Endothelial cell of umbilical vein (primary cell): Measurements from ENCODE around the gene SDHC. TPM values are rescaled to one million over a fixed set of nuclear protein-coding genes. Genes with fewer than 3 reads are reported as not detected.

Experiments used
- BruUV-seq: library from RNA; stranded (reverse); fragments of 400-500 nt; replicated peaks from 2 replicates; lab custom pipeline; 2021; lab: Mats Ljungman, UMichigan
- CTCF ChIA-PET: fragments of 300-600, 350-600 bp; sonication (Branson Sonifier 250); formaldehyde crosslinking; loops from one replicate; lab custom pipeline; 2021; ENCODE audit warnings: antibody characterized with exemption, inconsistent platforms; lab: Charles Lee
- POLR2A ChIA-PET: fragments of 300-600, 350-600 bp; sonication (Branson Sonifier 250); formaldehyde crosslinking; loops from one replicate; lab custom pipeline; 2021; ENCODE audit warnings: antibody characterized with exemption, inconsistent platforms; lab: Charles Lee
- DNase-seq: peaks from one replicate; pipeline ENCODE4 v3.0.0-alpha.2; 2011; ENCODE audit warnings: low read depth, low spot score
- FAIRE-seq: peaks from 2 replicates; lab custom pipeline; 2011; peaks lifted over from hg19 to GRCh38; lab: Jason Lieb, UNC
- H2AFZ ChIP-seq: 2 replicates; pipeline ENCODE4 v1.6.0; 2012; ENCODE audit warnings: low read depth, low read length, control low read depth, inconsistent platforms
- H3K27ac ChIP-seq: 2 replicates; pipeline ENCODE4 v1.5.1; 2011; ENCODE audit warnings: low read depth, mild to moderate bottlenecking, control low read depth, low read length, moderate library complexity; ENCODE audit not compliant: insufficient read depth
- H3K27me3 ChIP-seq, 2 experiments: 2 replicates each; pipeline versions ENCODE4 v1.6.0 to v1.6.1; 2011; ENCODE audit warnings: low read length in 2 of 2, mixed read lengths in 1 of 2; ENCODE audit not compliant: control insufficient read depth in 2 of 2, insufficient read depth in 2 of 2
- H3K36me3 ChIP-seq, 2 experiments: 2 replicates in 1 of 2; 3 replicates in 1 of 2; pipeline ENCODE4 v1.5.1; 2011; ENCODE audit warnings: low read length in 2 of 2, mild to moderate bottlenecking in 1 of 2, moderate library complexity in 1 of 2; ENCODE audit not compliant: control insufficient read depth in 2 of 2, insufficient read depth in 2 of 2; ENCODE audit errors: extremely low read depth in 1 of 2
- H3K4me1 ChIP-seq: 3 replicates; pipeline ENCODE4 v1.5.1; 2011; ENCODE audit warnings: mild to moderate bottlenecking, low read length; ENCODE audit not compliant: control insufficient read depth, insufficient read depth; ENCODE audit errors: extremely low read depth
- H3K4me2 ChIP-seq: 2 replicates; pipeline ENCODE4 v1.6.1; 2011; ENCODE audit warnings: low read length, control low read depth, mixed read lengths; ENCODE audit not compliant: insufficient read depth
- H3K4me3 ChIP-seq, 3 experiments: fragments of 200-600 bp in 1 of 3; sonication (generic), shearing (Covaris generic) in 1 of 3; replicated peaks in 1 of 3; 2 replicates each; pipeline ENCODE4 v1.5.1; 2011 to 2016; ENCODE audit warnings: control low read depth in 3 of 3, low read length in 3 of 3, mild to moderate bottlenecking in 2 of 3, inconsistent platforms in 1 of 3, low read depth in 1 of 3, moderate library complexity in 1 of 3; ENCODE audit not compliant: insufficient read depth in 1 of 3
- H3K79me2 ChIP-seq: 2 replicates; pipeline ENCODE4 v1.6.0; 2012; ENCODE audit warnings: low read length, inconsistent platforms; ENCODE audit not compliant: control insufficient read depth, insufficient read depth
- H3K9ac ChIP-seq: replicated peaks from 2 replicates; pipeline ENCODE3; 2011; ENCODE audit warnings: low read length, control low read depth; ENCODE audit not compliant: insufficient read depth; ENCODE audit errors: extremely low read depth
- H3K9me1 ChIP-seq: replicated peaks from 3 replicates; pipeline ENCODE4 v1.6.0; 2011; ENCODE audit warnings: mild to moderate bottlenecking, low read length; ENCODE audit not compliant: control insufficient read depth, insufficient read depth; ENCODE audit errors: extremely low read depth
- H3K9me3 ChIP-seq: replicated peaks from 2 replicates; pipeline ENCODE4 v1.5.1; 2012; ENCODE audit warnings: low read length, inconsistent platforms; ENCODE audit not compliant: control insufficient read depth, insufficient read depth
- H4K20me1 ChIP-seq: replicated peaks from 2 replicates; pipeline ENCODE3; 2011; ENCODE audit warnings: mild to moderate bottlenecking, low read length; ENCODE audit not compliant: control insufficient read depth, insufficient read depth; ENCODE audit errors: extremely low read depth
- EZH2 ChIP-seq: IDR thresholded peaks from 2 replicates; pipeline ENCODE4 v1.6.1; 2012; ENCODE audit warnings: borderline replicate concordance, low read depth, mild to moderate bottlenecking, moderate library complexity, low read length, inconsistent platforms; ENCODE audit not compliant: severe bottlenecking
- FOS ChIP-seq: IDR thresholded peaks from 2 replicates; pipeline ENCODE4 v1.6.1; 2011; ENCODE audit warnings: mild to moderate bottlenecking, low read length, moderate library complexity, borderline replicate concordance; ENCODE audit not compliant: insufficient read depth
- GATA2 ChIP-seq: IDR thresholded peaks from 2 replicates; pipeline ENCODE4 v1.7.0; 2011; ENCODE audit warnings: low read depth, mild to moderate bottlenecking, moderate library complexity, mixed read lengths, low read length; ENCODE audit not compliant: insufficient read length, insufficient read depth
- JUN ChIP-seq: IDR thresholded peaks from 2 replicates; pipeline ENCODE4 v1.6.1; 2011; ENCODE audit warnings: borderline replicate concordance, low read depth; ENCODE audit not compliant: insufficient read length, insufficient read depth
- MYC ChIP-seq: IDR thresholded peaks from one replicate; pipeline ENCODE4 v1.6.1; 2011; ENCODE audit warnings: mild to moderate bottlenecking, low read depth, low read length
- POLR2A ChIP-seq: IDR thresholded peaks from 2 replicates; pipeline ENCODE4 v1.6.1; 2012; ENCODE audit warnings: low read depth, mild to moderate bottlenecking, control low read depth, low read length
- POLR2AphosphoS5 ChIP-seq: IDR thresholded peaks from 2 replicates; pipeline ENCODE4 v1.6.1; 2012; ENCODE audit warnings: low read depth, mild to moderate bottlenecking, control low read depth, low read length, moderate library complexity; ENCODE audit not compliant: insufficient read depth
- dilution Hi-C: fragments of 300-500 bp; cut with MboI; formaldehyde crosslinking; loops from one replicate; pipeline ENCODE4 v1.15.0; 2019; ENCODE audit warnings: low sequenced_read_pairs; ENCODE audit not compliant: extremely low pct_ligation_motif_present
- intact Hi-C: fragments of 100-400 bp; cut with micrococcal nuclease; formaldehyde crosslinking; loops from one replicate; pipeline ENCODE4 v1.10.0; 2022
- polyA plus RNA-seq, 4 experiments: library from polyadenylated mRNA; depleted of rRNA in 3 of 4; stranded (reverse) in 3 of 4; unstranded in 1 of 4; fragments of >200 nt; gene quantifications; 2 replicates each; pipeline versions ENCODE4 v1.2.1 to v1.2.3, GENCODE V29; 2011 to 2012; ENCODE audit warnings: missing spikeins in 1 of 4
- total RNA-seq: library from RNA; stranded (reverse); gene quantifications from 2 replicates; pipeline ENCODE4 v1.2.3, GENCODE V29; 2021
- TF ChIP-seq, protein P1 (sequence below): IDR thresholded peaks from 2 replicates; pipeline ENCODE4 v1.6.1; 2011; ENCODE audit not compliant: insufficient read depth, insufficient read length
- TF ChIP-seq, protein P2 (sequence below), 2 donors: IDR thresholded peaks; 1 replicate in 1 of 2; 2 replicates in 1 of 2; pipeline ENCODE4 v1.5.1; 2011; ENCODE audit warnings: low read length in 2 of 2, mild to moderate bottlenecking in 2 of 2, moderate library complexity in 2 of 2, control low read depth in 1 of 2, inconsistent platforms in 1 of 2, low read depth in 1 of 2; ENCODE audit not compliant: insufficient read depth in 1 of 2; ENCODE audit errors: extremely low read depth in 1 of 2

Gene SDHC
- total and polyA plus RNA-seq, 2 donors (not counting 3 experiments of a cell fraction or from before 2014, with no cell fraction given) = 148 to 279 TPM

DNA sequence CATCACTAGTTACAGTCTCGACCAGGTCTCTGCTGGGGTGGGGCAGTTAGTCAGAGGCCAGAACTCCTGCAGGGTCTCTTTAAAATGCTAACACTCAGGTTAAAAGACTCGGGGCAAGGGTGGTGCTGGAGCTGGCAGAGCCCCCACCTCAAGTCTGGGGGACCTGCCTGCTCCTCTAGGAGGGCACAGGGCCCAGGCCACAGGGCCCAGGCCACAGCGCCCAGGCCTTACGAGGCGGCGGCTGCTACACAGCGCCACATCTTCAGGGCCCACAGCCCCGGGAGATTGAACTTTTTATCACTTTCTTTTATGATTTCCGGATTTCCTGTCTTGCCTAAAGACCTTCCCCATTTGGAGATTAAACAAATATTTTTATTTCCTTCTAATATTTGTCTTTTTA, 14.8 kb upstream of the SDHC start:
- no TSS peak for BruUV-seq
- H3K27ac ChIP-seq = no peak overlapping the region
- no peaks in the 10 kb centered on the region for H3K79me2 ChIP-seq
- H3K9me3 ChIP-seq = no peaks in the 10 kb centered on the region
- no peak overlapping the region for H3K9ac ChIP-seq
- H3K4me2 ChIP-seq = peak overlapping the region; percentile 17
- ChIA-PET CTCF (no interaction called here), POLR2A (no interaction called here)
- DNase-seq (no peak), FAIRE-seq (no peak)
- H4K20me1 ChIP-seq = no peaks in the 10 kb centered on the region
- dilution Hi-C loops (no loop called here), intact Hi-C loops (no loop called here)
- no peaks in the 10 kb centered on the region for H3K27me3 ChIP-seq
- TF ChIP-seq, protein P1, sequence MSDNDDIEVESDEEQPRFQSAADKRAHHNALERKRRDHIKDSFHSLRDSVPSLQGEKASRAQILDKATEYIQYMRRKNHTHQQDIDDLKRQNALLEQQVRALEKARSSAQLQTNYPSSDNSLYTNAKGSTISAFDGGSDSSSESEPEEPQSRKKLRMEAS = no peak
- TF ChIP-seq, protein P2, sequence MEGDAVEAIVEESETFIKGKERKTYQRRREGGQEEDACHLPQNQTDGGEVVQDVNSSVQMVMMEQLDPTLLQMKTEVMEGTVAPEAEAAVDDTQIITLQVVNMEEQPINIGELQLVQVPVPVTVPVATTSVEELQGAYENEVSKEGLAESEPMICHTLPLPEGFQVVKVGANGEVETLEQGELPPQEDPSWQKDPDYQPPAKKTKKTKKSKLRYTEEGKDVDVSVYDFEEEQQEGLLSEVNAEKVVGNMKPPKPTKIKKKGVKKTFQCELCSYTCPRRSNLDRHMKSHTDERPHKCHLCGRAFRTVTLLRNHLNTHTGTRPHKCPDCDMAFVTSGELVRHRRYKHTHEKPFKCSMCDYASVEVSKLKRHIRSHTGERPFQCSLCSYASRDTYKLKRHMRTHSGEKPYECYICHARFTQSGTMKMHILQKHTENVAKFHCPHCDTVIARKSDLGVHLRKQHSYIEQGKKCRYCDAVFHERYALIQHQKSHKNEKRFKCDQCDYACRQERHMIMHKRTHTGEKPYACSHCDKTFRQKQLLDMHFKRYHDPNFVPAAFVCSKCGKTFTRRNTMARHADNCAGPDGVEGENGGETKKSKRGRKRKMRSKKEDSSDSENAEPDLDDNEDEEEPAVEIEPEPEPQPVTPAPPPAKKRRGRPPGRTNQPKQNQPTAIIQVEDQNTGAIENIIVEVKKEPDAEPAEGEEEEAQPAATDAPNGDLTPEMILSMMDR (IDR thresholded peaks at IDR 0.05; ENCODE audit: extremely low read depth in 1 of 2, insufficient read depth in 1 of 2, low read depth in 1 of 2, low read length in 2 of 2) = no peak
- TF ChIP-seq POLR2AphosphoS5 (no peak), FOS (no peak), POLR2A (no peak), GATA2 (no peak), EZH2 (no peak), JUN (no peak), MYC (no peak)
- no peaks in the 10 kb centered on the region for H3K36me3 ChIP-seq
- H3K4me3 ChIP-seq = no peak overlapping the region
- peaks cover 21% of the 10 kb centered on the region for H3K4me1 ChIP-seq
- H2AFZ ChIP-seq = peak overlapping the region; percentile 79
- no peaks in the 10 kb centered on the region for H3K9me1 ChIP-seq
